ENCODE results near the gene STT3A.

- TF ChIP-seq CTCF (IDR thresholded peaks at IDR 0.05; ENCODE audit: low read length) (no peak), EZH2 (IDR thresholded peaks at IDR 0.05; ENCODE audit: borderline replicate concordance, low read length) (no peak)
Observed at GRCh38 chr11:125605417-125605816, 12.8 kb downstream of the STT3A start.

Measured in OCI-LY1 (cell line).